HL-60/S4 treated with phorbol 12-myristate 13-acetate at 8.2 ng/mL for 4 days and 3 days (cell line): ENCODE measurements around the gene SAMSN1.

Experiments
- in situ Hi-C: fragments of 300-500 bp; cut with MboI; formaldehyde crosslinking; loops from 2 replicates; pipeline ENCODE4 v1.15.0; 2022; ENCODE audit warnings: low sequenced_read_pairs

SAMSN1 gene

DNA sequence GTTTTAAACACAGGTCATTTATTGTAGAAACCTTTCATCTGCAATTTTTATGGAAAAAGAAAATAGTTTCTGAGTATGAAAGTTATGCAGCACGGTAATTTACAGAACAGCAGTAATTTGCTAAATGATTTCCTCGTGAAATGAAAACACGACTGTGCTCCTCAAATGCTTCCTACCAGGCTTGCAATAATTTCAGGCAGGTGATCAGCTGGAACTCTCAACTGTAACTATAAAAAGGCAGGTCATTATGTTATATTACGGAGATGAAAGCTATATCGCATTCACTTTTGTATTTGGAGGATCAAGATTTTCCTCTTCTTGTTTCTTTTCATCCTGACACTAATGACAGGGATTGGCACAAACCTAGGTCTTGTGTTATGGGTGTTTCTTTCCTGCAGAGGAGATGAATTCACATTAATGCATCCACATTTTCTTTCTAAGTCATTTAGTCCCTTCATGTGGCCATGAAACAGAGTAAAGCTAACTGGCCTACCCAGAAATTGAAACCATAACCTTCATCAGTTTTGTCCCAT is 57.4 kb downstream of the SAMSN1 start:
- in situ Hi-C loops: no loop called here

DNA sequence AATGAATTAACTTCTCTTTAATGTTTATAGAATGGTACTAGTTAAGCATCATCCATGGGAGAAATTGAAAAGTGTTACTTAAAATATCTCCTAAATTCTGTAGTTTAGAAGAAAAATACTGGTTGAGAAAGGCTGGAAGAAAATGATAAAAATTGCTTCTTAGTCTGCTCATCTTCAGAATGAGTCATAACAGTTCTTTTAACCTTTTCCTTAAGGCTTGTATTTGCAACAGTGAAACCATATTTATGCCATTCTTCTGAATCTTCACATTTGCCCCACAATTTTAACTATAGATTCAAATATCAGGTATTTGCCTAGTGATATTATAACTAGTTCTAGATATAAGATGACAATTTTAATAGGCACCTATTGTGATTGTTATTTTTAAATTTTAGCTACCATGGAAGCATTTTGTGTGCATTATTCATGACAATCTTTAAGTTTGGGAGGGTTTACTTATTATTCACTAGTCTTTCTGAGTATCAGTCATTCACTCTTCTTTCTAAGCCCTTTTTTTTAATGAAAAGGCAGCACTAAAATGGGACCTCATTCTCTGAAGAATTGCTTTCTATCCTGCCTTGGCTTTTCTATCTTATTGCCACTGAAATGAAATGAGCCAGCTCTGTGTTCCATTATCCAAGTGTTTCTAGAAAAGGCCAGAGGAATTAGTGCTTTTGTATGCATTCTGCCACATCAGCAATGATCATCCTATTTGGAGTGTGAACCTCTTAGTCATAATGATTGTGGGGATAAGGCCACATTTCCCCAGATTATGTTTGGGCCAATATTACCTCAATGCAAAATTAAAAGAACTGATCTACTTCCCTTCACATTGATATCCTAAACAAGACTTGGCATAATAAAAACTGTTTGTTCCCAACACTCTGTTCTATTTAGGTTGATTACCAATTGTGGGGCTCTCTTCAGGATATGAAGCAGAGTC is 58.4 kb downstream of the SAMSN1 start:
- in situ Hi-C loops: no loop called here

- in situ Hi-C loops: no loop called here
Measured at GRCh38 chr21:14486869-14487268, 59.2 kb downstream of the SAMSN1 start.

- in situ Hi-C loops: no loop called here
Measured at GRCh38 chr21:14484188-14485009, 61.7 kb downstream of the SAMSN1 start.

DNA sequence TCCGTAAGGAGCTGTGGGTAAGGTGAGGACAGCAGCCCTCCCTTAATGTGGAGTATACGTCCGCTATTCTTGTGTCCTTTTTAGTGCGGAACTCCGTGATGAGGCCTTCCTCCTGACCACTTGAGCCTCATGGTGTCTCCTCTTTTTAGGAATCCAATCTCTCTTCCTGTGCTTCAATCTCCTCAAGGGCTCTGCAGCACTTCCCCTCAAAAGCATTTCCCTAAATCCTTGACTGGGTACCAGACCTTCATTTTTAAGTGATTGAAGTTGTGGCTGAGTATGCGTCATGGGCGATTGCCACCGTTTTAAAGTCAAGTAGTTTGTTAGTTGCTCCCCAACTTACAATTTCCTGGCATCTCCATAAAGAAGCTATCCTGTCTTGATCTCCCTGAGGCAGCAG is 62.8 kb downstream of the SAMSN1 start:
- in situ Hi-C loops: no loop called here

- in situ Hi-C loops: no loop called here
Measured at GRCh38 chr21:14482165-14482564, 64.0 kb downstream of the SAMSN1 start.

GRCh38 chr21:14480411-14481031 is 65.6 kb downstream of the SAMSN1 start:
- in situ Hi-C loops: no loop called here

- in situ Hi-C loops: no loop called here
Measured at GRCh38 chr21:14479241-14479786, 66.8 kb downstream of the SAMSN1 start.

GRCh38 chr21:14477841-14478240 is 68.3 kb downstream of the SAMSN1 start:
- in situ Hi-C loops: no loop called here

DNA sequence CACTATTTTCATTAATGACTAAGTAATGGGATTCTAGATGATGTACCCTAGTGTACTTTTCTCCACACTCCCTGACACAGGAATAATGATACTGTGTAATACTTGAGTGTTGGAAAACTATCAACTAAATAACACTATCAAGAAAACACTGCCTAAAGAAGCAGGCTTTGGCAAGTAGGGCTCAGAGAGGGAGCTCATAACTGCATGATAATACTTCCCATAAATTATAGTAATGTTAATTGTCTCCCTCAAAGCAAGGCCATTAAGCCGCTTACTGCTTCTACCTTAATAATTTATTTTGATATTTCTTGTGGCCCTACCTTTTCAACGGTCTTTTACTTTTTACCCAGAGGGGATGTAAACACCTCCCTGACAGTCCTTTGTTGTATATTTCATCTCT is 69.0 kb downstream of the SAMSN1 start:
- in situ Hi-C loops: no loop called here

GRCh38 chr21:14474995-14475394 is 71.1 kb downstream of the SAMSN1 start:
- in situ Hi-C loops: no loop called here

DNA sequence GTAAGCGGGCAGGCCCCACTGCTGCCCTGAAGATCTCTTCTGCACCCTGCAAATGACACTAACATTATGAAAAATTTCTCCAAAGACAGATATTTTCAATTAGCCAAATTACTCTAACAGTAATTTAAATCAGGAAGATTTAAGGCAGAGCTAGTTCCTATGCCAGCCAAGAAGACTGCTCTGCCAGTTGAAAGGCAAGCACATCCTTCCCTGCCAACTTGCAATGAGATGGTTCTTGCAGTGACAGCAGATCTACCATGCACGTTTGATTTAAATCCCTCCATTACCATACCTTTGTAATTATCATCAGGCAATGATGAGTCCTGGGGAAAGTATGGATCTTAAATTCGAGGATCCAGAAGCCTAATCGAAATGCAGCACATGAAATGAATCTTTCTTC is 76.5 kb downstream of the SAMSN1 start:
- in situ Hi-C loops: no loop called here

GRCh38 chr21:14466715-14467114 is 79.4 kb downstream of the SAMSN1 start:
- in situ Hi-C loops: no loop called here

GRCh38 chr21:14457762-14458161 is 88.4 kb downstream of the SAMSN1 start:
- in situ Hi-C loops: no loop called here

DNA sequence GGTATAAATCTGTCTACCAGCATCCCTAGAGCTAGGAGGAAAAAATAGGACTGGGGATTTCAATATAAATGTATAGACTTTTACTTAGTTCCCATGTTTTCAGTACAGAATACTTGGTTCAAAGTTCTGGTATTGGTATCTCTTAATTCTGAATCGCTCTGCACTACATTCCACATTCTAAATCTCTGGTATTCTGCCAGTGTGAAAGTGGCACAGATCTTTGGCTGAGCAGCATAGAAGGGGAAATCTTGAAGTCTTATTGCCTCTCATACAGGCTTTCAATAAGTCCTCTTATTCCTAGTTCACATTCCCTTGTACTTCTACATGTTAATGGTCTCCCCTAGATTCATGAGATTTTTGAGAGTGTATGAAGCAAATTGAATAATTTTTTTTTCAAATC is 89.2 kb downstream of the SAMSN1 start:
- in situ Hi-C loops: no loop called here

- in situ Hi-C loops: no loop called here
Measured at GRCh38 chr21:14454016-14455009, 91.8 kb downstream of the SAMSN1 start.

DNA sequence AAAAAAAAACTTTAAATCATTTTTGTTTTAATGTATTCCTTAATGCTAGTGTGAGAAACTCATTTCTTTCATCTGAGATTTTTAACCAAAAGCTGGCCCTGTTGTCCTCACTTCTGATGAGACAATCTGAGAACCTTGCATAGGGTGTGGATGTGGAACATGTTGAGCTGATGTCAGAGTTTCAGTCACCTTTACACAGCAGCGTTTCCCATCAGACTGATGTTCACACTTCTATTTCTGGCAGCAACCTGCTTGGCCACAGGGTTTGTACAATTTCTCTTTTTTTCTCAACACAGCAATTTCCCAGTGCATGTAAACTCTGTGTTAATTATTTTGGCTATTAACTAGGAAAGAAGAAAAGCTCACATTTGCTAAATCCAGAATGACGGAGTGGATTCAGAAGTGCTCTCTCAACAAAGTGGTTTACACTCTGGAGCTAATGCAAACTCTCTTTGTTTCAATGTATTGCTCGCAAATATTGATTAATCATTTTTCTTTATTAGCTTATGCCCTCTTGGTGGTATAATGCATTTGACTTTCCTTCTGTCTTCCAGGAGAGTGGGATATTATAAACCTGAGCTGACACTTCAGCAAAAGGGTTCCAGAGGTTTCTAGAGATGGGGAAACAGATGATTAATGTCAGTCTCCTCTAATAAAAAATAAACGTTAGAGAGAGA is 92.6 kb downstream of the SAMSN1 start:
- in situ Hi-C loops: no loop called here

DNA sequence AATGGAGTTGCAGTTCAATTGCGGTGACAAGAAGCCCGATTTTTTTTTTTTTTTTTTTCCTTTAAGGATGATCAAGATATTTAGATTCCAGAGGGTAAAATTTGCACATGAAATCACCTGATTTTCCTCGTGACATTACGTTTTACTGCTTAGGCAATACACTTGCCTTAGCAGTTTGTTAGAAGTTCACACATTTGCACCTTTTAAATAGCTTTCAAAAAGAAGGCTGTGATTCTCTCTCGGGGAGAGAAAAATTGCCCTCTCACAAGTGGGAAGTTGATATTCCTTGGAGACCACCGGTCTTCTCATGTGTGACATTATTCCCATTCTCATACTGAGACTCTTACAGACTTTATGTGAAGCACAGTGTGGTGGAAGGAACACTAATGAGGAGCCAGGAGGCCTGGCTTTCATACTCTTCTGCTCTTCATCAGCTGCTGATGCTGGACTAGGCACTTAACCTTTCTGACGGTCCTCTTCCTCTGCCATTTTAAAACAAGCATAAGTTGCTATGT is 93.3 kb downstream of the SAMSN1 start:
- in situ Hi-C loops: no loop called here
